HT1080 (cell line): ENCODE results near the gene EIF3CL. TPM values are rescaled to one million over a fixed set of nuclear protein-coding genes. Genes with fewer than 3 reads are reported as not detected.
"Not testable (repeated sequence)": the region's sequence is repeated elsewhere in the genome, so short reads cannot be mapped to it uniquely, and the experiment has no call there.

Experiments used
- DNase-seq: peaks from one replicate; pipeline ENCODE4 v3.0.0-alpha.2; 2015; ENCODE audit warnings: low read depth
- small RNA-seq: library from RNA; depleted of rRNA; stranded (forward); fragments of <200 nt; gene quantifications from one replicate; pipeline ENCODE3, GENCODE V24; 2014
- total RNA-seq: library from RNA; depleted of rRNA; stranded (reverse); fragments of >200 nt; shearing (Covaris generic); gene quantifications from 2 replicates; pipeline ENCODE4 v1.2.3, GENCODE V29; 2014; rRNA removed

The EIF3CL gene
- total RNA-seq, 1 experiment from 2014 or later = 268 TPM

- DNase-seq = not testable (repeated sequence)
Observed at GRCh38 chr16:28363408-28363807, 40.2 kb downstream of the EIF3CL start, which contains the start of gene NPIPB6. NPIPB6 (minus strand) TSS chr16:28363508; CDS start chr16:28362822, 686 bp downstream.

DNA sequence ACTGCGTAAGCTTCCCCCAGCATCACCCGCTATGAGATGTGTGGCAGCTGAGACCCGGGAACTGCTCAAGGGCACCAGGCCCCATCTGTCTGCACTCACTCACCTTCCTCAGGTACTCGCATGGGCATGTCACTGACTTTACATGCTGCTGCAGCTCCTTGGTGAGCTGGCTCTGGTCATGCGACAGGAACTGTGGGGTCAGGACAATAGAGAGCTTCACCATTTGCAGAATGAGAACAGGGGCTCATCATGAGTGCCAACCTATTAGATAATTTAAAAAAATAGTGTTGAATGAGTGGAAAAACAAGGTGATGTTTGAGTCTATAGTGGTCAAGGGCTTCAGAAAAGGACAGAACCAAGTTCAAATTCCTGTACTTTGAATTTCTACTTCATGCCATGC is 41.0 kb downstream of the EIF3CL start:
- DNase-seq = not testable (repeated sequence)

GRCh38 chr16:28338230-28338629 is 65.4 kb downstream of the EIF3CL start:
- not testable (repeated sequence) for DNase-seq

- not testable (repeated sequence) for DNase-seq
Observed at GRCh38 chr16:28336940-28337710, 66.5 kb downstream of the EIF3CL start.

GRCh38 chr16:28335678-28336077 is 68.0 kb downstream of the EIF3CL start:
- DNase-seq = not testable (repeated sequence)

DNA sequence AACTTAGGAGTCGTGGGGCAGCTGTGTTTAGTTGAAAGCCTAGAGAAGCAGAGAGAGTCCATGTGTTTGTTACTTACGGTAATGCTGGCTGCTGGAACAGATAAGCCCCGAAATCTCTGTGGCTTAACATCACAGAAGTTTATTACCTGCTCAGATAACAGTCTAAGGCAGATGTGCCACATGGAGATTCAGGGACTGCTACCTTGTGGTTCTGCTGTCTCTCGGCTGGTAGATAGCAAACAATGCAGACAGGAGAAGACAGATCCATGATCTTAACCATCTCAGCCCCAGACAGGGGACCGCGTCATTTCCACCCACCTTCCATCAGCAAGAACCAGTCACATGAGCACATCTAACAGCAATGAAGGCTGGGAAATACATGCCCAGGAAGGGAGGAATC is 71.0 kb downstream of the EIF3CL start:
- not testable (repeated sequence) for DNase-seq

DNA sequence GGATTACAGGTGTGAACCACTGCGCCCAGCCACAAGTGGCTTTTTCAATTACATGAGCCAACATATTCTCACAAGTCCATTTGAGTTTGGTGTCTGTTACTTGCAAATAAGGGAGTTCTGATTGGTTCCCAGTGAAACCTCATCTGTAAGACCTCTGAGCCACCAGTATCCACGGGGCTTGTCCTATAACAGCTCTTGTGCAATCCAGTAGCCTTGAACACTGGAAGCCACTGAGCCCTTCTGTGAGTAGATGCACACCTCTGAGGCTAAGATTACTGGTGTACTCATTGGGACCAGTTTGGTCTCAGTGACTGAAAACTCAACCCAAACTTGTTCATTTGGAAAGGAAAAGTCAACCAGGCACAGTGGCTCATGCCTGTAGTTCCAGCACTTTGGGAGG is 72.7 kb downstream of the EIF3CL start:
- DNase-seq = not testable (repeated sequence)

GRCh38 chr16:28330232-28330631 is 73.4 kb downstream of the EIF3CL start:
- DNase-seq = not testable (repeated sequence)

Small RNAs within 50 kb of the gene (small RNA-seq; reads per million reads assigned to genes)
- gene AC138904.2 (not detected), gene MIR6862-1 (not detected)

Other genes starting within 250 kb of the EIF3CL start
- gene XPO6, start 191.9 kb downstream of the EIF3CL start, total RNA-seq = 176 TPM in 2 replicates
- gene SBK1, start 111.3 kb downstream of the EIF3CL start, total RNA-seq = 0.02 and 0.10 TPM in 2 replicates
- gene NPIPB6, start 40.3 kb downstream of the EIF3CL start, total RNA-seq = 0.27 TPM in 1 of 2 replicates, not detected in the other
- gene NPIPB7, start 68.5 kb upstream of the EIF3CL start, total RNA-seq = not detected in 2 replicates
- 27.6 and 29.3 TPM in 2 replicates for gene CLN3, start 88.2 kb upstream of the EIF3CL start, total RNA-seq
- 0.03 TPM in 1 of 2 replicates, not detected in the other for gene APOBR, start 90.8 kb upstream of the EIF3CL start, total RNA-seq
- gene IL27, start 103.0 kb upstream of the EIF3CL start, total RNA-seq = not detected in 2 replicates
- gene NUPR1, start 135.1 kb upstream of the EIF3CL start, total RNA-seq = 2.7 and 8.2 TPM in 2 replicates
- 25.4 and 26.0 TPM in 2 replicates for gene SGF29, start 150.1 kb upstream of the EIF3CL start, total RNA-seq
- 1.0 TPM in 1 of 2 replicates, not detected in the other for gene SULT1A2, start 193.2 kb upstream of the EIF3CL start, total RNA-seq
- 1.1 and 1.7 TPM in 2 replicates for gene SULT1A1, start 206.2 kb upstream of the EIF3CL start, total RNA-seq
- gene NPIPB8, start 234.2 kb upstream of the EIF3CL start, total RNA-seq = 0.23 TPM in 1 of 2 replicates, not detected in the other